Thoracic aorta (tissue), 2 donors: ENCODE data around the gene SERPINA9. TPM values are rescaled to one million over a fixed set of nuclear protein-coding genes. Genes with fewer than 3 reads are reported as not detected.

Experiments
- ATAC-seq: fragments of 150-250 bp; one replicate; pipeline ENCODE4 v1.8.0; 2017; ENCODE audit warnings: low read depth; ENCODE audit not compliant: insufficient number of reproducible peaks, low FRiP score
- DNase-seq: peaks from one replicate; pipeline ENCODE4 v3.0.0-alpha.2; 2020; ENCODE audit warnings: low spot score
- H3K27ac ChIP-seq, 2 donors: fragments of 200-600 bp; sonication (generic); 1 replicate in 1 of 2; 2 replicates in 1 of 2; pipeline ENCODE4 v1.5.1; 2016; ENCODE audit warnings: mild to moderate bottlenecking in 2 of 2, moderate library complexity in 2 of 2
- H3K27me3 ChIP-seq: fragments of 200-600 bp; sonication (generic); replicated peaks from 2 replicates; pipeline ENCODE4 v1.6.0; 2016; ENCODE audit warnings: mild to moderate bottlenecking; ENCODE audit not compliant: insufficient read depth
- H3K36me3 ChIP-seq: fragments of 200-600 bp; sonication (generic); one replicate; pipeline ENCODE4 v1.5.1; 2016
- H3K4me1 ChIP-seq, 2 donors: fragments of 200-600 bp; sonication (generic); 1 replicate in 1 of 2; 2 replicates in 1 of 2; pipeline versions ENCODE4 v1.5.1 to v1.6.0; 2016; ENCODE audit warnings: low read depth in 2 of 2, mild to moderate bottlenecking in 1 of 2; ENCODE audit not compliant: control insufficient read depth in 1 of 2
- H3K4me3 ChIP-seq: fragments of 200-600 bp; sonication (generic); 2 replicates; pipeline ENCODE4 v1.5.1; 2016; ENCODE audit warnings: mild to moderate bottlenecking
- H3K9me3 ChIP-seq: fragments of 200-600 bp; sonication (generic); 2 replicates; pipeline ENCODE4 v1.5.1; 2016
- total RNA-seq, 2 donors: library from RNA; depleted of rRNA; stranded (reverse); fragments of >200 nt; gene quantifications; one replicate each; pipeline versions ENCODE4 v1.1.0 to v1.2.3, GENCODE V29; 2016
- TF ChIP-seq, protein P1 (sequence below): fragments of 200-600 bp; sonication (generic); IDR thresholded peaks from one replicate; pipeline ENCODE4 v1.5.1; 2019; ENCODE audit warnings: antibody characterized with exemption

The SERPINA9 gene
- total RNA-seq, 2 donors from 2014 or later = 2.3 TPM; not detected in 1

DNA sequence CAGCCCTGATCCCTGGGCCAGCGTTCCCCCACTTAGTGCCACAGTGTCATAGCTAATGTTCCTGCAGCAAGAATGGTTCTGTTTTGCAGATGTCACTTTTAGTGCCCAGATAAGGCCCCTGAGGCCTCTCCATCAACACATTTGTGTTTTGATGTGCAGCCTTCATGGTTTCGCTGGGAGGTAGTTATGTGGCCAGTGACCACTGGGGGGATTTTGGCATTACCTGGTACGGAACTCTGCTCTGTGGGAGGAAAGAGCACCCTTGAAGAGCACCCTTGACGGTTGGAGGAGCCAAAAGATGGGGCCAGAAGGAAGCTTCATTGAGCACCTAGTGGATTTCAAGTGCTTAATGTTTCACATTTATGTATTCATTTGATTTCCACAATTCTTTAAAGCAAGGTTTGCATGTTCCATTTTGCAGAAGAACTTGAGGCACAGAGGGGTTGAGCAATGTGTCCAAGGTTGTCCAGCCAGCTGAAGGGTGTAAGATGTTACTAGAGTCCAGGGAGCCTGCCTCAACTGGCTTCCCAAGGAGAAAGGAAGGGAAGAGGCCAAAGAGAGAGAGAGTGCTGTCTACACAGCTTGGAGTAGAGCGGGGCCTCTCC lies 36.4 kb downstream of the SERPINA9 start:
- Histone ChIP-seq H3K4me3 (no peak overlapping the region), H3K27me3 (no peaks in the 10 kb centered on the region), H3K27ac (no peak overlapping the region), H3K4me1 (no peaks in the 10 kb centered on the region), H3K36me3 (no peaks in the 10 kb centered on the region), H3K9me3 (no peaks in the 10 kb centered on the region)
- TF ChIP-seq, protein P1, sequence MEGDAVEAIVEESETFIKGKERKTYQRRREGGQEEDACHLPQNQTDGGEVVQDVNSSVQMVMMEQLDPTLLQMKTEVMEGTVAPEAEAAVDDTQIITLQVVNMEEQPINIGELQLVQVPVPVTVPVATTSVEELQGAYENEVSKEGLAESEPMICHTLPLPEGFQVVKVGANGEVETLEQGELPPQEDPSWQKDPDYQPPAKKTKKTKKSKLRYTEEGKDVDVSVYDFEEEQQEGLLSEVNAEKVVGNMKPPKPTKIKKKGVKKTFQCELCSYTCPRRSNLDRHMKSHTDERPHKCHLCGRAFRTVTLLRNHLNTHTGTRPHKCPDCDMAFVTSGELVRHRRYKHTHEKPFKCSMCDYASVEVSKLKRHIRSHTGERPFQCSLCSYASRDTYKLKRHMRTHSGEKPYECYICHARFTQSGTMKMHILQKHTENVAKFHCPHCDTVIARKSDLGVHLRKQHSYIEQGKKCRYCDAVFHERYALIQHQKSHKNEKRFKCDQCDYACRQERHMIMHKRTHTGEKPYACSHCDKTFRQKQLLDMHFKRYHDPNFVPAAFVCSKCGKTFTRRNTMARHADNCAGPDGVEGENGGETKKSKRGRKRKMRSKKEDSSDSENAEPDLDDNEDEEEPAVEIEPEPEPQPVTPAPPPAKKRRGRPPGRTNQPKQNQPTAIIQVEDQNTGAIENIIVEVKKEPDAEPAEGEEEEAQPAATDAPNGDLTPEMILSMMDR = no peak
- no peak for DNase-seq
- ATAC-seq = no peak

DNA sequence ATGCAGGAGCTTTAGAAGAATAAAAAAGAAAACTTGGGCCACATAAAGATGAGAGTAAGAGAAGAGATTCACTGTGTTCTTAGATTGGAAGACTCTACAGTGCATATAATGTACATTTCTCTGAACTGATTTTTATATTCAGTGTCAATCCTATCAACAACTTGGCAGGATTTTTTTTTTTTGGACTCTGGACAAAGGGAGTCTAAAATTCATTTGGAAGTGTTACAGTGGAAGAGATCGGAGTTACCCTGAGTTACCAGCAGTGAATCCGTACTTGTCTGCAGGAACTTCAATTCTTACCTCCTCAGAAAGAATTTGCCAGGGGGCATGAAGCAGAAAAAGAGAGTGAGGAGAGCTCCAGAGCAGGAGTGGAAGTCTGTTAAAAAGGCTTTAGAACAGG lies 47.4 kb downstream of the SERPINA9 start:
- H3K4me1 ChIP-seq = no peaks in the 10 kb centered on the region
- TF ChIP-seq, protein P1 = no peak
- no peak overlapping the region for H3K27ac ChIP-seq
- DNase-seq (no peak), ATAC-seq (no peak)
- no peaks in the 10 kb centered on the region for H3K9me3 ChIP-seq
- no peak overlapping the region for H3K4me3 ChIP-seq
- H3K36me3 ChIP-seq = no peaks in the 10 kb centered on the region
- H3K27me3 ChIP-seq = no peaks in the 10 kb centered on the region

DNA sequence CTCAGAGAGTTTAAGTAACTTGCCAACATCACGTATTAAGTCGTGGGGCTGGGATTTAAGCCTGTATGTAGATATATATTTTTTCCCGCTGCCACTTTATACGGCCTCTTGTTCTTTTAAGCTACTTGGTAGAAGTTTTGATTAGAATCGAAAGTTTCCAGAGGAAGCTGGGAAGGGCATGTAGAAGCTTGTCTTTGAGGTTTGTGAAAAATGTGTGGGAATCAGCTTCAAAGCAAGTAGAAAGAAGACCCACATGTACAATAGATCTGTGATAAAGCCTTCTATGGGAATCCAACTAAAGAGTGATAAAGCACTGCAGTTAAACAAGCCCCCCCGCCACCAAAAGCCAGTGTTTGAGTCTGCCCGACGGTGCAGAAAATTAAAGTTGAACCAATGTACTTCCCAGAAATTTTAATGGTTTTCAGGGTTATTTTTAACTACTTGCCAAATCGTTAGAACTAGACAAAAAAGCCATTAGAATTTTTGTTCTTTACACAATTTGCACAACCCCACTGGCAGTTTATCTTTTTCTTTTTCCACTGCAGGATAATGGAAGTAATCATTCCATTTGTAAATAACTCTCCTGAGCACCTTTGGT lies 48.9 kb downstream of the SERPINA9 start:
- H3K36me3 ChIP-seq = no peaks in the 10 kb centered on the region

DNA sequence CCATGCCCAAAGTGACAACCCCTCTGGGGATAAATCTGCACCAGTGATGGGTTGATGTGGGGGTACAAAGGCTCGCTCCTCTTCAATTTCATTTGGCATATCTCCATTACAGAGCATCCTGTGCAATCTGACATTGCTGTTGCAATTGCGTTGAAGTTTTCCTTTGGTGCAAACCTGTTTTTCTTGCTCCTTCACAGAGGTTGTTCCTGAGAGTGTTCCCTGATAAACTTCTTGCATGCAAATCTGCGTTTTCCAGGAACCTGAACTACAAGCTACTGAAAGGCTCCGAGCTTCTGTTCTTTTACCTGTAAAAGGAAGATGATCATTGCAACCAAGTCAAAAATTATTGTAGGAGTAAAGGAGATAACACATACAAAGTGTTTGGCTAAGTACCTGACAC lies 49.5 kb downstream of the SERPINA9 start:
- TF ChIP-seq, protein P1 = no peak
- ATAC-seq (no peak), DNase-seq (no peak)
- Histone ChIP-seq H3K27me3 (no peaks in the 10 kb centered on the region), H3K4me1 (no peaks in the 10 kb centered on the region), H3K9me3 (no peaks in the 10 kb centered on the region), H3K36me3 (no peaks in the 10 kb centered on the region), H3K27ac (no peak overlapping the region), H3K4me3 (no peak overlapping the region)

More for the DNA sequence above, 48.9 kb downstream of the SERPINA9 start:
- H3K27ac ChIP-seq = no peak overlapping the region
- H3K4me3 ChIP-seq = no peak overlapping the region
- ATAC-seq (no peak), DNase-seq (no peak)
- H3K9me3 ChIP-seq = no peaks in the 10 kb centered on the region
- no peaks in the 10 kb centered on the region for H3K4me1 ChIP-seq
- TF ChIP-seq, protein P1 = no peak
- no peaks in the 10 kb centered on the region for H3K27me3 ChIP-seq

DNA sequence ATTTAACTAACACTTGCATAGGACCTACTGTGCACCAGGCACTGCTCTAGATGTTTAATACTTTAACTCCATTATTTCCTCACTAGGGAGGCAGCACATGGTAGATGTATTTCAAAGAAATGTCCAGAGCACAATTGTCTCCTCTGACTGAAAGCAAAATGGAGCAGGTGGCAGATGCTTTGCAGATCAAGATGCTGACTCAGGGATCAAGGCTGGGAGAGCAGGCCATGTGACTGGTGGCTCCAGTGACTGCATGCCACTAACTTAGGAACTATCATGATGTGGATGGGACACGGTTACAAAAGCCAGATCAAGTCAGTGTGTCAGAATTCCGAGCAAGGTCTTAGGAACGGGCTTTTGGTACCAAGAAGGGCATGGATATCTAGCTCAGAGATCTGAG lies 51.6 kb downstream of the SERPINA9 start:
- H3K36me3 ChIP-seq = no peaks in the 10 kb centered on the region
- H3K27ac ChIP-seq = no peak overlapping the region
- H3K27me3 ChIP-seq = no peaks in the 10 kb centered on the region
- H3K4me3 ChIP-seq = no peak overlapping the region
- DNase-seq (no peak), ATAC-seq (no peak)
- TF ChIP-seq, protein P1 = no peak
- H3K9me3 ChIP-seq = no peaks in the 10 kb centered on the region
- no peaks in the 10 kb centered on the region for H3K4me1 ChIP-seq
